Activated CD4-positive, CD25-positive, alpha-beta regulatory T cell treated with anti-CD3 and anti-CD28 coated beads, Interleukin-2, amount 50 U/mL, for 24 hours (primary cell): Measurements from ENCODE around the gene IGLON5.

Source experiments
- ATAC-seq, 2 donors: fragments of 150-1000 bp; cut with Tn5 transposase; one replicate each; pipeline ENCODE4 v1.10.0; 2021; ENCODE audit warnings: mild to moderate bottlenecking in 1 of 2, moderate library complexity in 1 of 2

IGLON5 gene

GRCh38 chr19:51318687-51319648 lies 7.5 kb downstream of the IGLON5 start:
- no peak for ATAC-seq

GRCh38 chr19:51319649-51320279 lies 8.3 kb downstream of the IGLON5 start:
- no peak for ATAC-seq

GRCh38 chr19:51320280-51320657 lies 8.8 kb downstream of the IGLON5 start:
- ATAC-seq = no peak

- ATAC-seq = no peak
These were observed 10.4 kb downstream of the IGLON5 start for GRCh38 chr19:51321799-51322198.

- ATAC-seq = no peak
These were observed 12.2 kb downstream of the IGLON5 start for GRCh38 chr19:51323481-51324166.

- no peak for ATAC-seq
These were observed 12.7 kb downstream of the IGLON5 start for GRCh38 chr19:51324167-51324481.

- ATAC-seq = no peak
These were observed 13.9 kb downstream of the IGLON5 start for GRCh38 chr19:51325161-51325976.

- no peak for ATAC-seq
These were observed 15.0 kb downstream of the IGLON5 start for GRCh38 chr19:51326216-51327065.

GRCh38 chr19:51327066-51328001 lies 15.9 kb downstream of the IGLON5 start:
- peak; percentile 63 to 67 for ATAC-seq

GRCh38 chr19:51329411-51329810 lies 18.0 kb downstream of the IGLON5 start:
- no peak for ATAC-seq

- no peak for ATAC-seq
These were observed 18.9 kb downstream of the IGLON5 start for GRCh38 chr19:51330366-51330765.

- ATAC-seq = no peak
These were observed 19.7 kb downstream of the IGLON5 start for GRCh38 chr19:51331193-51331592.

GRCh38 chr19:51331716-51332115 lies 20.3 kb downstream of the IGLON5 start:
- no peak for ATAC-seq

- ATAC-seq = no peak
These were observed 22.5 kb downstream of the IGLON5 start for GRCh38 chr19:51333836-51334460.

GRCh38 chr19:51337141-51337860 lies 25.9 kb downstream of the IGLON5 start:
- no peak for ATAC-seq

- ATAC-seq = no peak
These were observed 26.6 kb downstream of the IGLON5 start for GRCh38 chr19:51337861-51338562.

GRCh38 chr19:51338563-51339312 lies 27.3 kb downstream of the IGLON5 start:
- ATAC-seq = peak; percentile 73 to 80

GRCh38 chr19:51339313-51339686 lies 27.9 kb downstream of the IGLON5 start:
- peak in 1 of 2 donors; percentile 0 for ATAC-seq
